Fibroblast of lung (primary cell): Measurements from ENCODE around the gene CABP7.

ENCODE experiments used
- CTCF ChIP-seq, 2 donors: IDR thresholded peaks in 1 of 2; conservative IDR thresholded peaks in 1 of 2; 1 replicate in 1 of 2; 2 replicates in 1 of 2; pipeline ENCODE4 v1.5.1; 2011 to 2012; ENCODE audit warnings: low read length in 2 of 2, control low read depth in 1 of 2, inconsistent platforms in 1 of 2, low read depth in 1 of 2, mild to moderate bottlenecking in 1 of 2
- EZH2 ChIP-seq: IDR thresholded peaks from 2 replicates; pipeline ENCODE4 v1.5.1; 2012; ENCODE audit warnings: low read length, control low read depth, mild to moderate bottlenecking; ENCODE audit errors: missing control alignments

DNA sequence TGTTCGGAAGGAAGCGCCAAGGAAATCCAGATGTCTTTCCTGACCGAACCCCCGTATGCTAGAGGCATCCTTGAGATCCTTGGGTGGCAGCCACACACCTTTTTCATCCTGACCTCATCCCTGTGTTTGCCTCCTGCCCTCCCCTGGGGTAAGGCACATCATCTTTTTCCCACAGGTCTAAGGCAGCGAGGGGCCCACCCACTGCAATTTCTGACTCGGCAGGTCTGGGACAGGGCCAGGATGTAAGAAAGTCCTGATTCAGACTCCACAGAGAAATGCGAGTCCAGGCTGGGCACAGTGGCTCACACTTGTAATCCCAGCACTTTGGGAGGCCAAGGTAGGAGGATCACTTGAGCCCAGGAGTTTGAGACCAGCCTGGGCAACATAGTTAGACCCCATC lies 36.5 kb downstream of the CABP7 start:
- no peak for TF ChIP-seq CTCF (conservative IDR thresholded peaks at IDR 0.05 in 1 of 2, IDR thresholded peaks at IDR 0.05 in 1 of 2; ENCODE audit: low read depth in 1 of 2, low read length in 2 of 2)
- TF ChIP-seq EZH2, result no peak
